Measurements from ENCODE around the gene ATP5MC3.
A peak's percentile ranks its signal among the peaks of the same experiment; 100 is the strongest.

Gene ATP5MC3

GRCh38 chr2:175167792-175168563, 13.5 kb downstream of the ATP5MC3 start, which contains the start of gene ATF2:
ATF2 (minus strand) TSS chr2:175168203; CDS start chr2:175136443, 31,760 bp downstream.
- DNase-seq, result peak; percentile 99

- DNase-seq, result peak; percentile 13
These were observed 14.3 kb downstream of the ATP5MC3 start for GRCh38 chr2:175167076-175167791.

DNA sequence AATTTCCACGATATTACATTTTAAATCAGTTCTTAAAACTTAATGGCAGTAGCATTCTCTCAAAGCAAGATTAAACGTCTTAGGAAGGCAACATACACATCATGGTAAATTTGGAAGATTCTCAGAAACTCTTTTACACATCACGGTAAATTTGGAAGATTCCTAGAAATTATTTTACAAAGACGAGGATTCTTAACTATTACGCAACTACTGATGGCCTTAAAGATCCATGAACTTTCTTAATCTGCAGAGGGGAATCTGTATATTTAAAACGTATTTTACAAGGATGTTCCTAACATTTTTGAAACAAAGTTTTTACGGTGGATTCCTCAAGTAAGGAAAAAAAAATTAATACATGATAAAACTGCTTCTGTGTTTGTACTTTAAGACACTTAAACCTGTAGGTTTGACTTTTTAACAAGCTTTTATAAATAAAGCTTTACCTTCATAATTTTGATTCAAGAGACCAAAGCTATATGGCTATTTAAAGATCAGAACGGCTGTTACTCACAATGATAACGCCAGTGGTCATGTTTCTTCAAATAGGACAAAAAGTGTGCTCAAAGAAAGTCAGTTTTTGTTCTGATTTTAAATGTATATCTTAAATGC, 15.2 kb downstream of the ATP5MC3 start:
- DNase-seq, result no peak

- DNase-seq, result no peak
These were observed 17.3 kb downstream of the ATP5MC3 start for GRCh38 chr2:175164235-175164634.

DNA sequence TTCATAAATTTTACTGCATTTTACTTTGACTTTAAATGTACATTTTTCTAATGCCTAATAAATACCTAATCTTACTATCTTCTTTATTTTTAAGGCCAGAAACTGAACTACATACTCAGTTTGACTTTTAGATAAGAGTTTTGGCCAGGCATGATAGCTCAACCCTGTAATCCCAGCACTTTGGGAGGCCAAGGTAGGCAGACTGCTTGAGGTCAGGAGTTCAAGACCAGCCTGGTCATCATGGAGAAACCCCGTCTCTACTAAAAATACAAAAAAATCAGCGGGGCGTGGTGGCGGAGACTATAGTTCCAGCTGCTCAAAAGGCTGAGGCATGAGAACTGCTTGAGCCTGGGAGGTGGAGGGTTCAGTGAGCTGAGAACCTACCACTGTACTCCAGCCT, 22.6 kb downstream of the ATP5MC3 start:
- no peak for DNase-seq

DNA sequence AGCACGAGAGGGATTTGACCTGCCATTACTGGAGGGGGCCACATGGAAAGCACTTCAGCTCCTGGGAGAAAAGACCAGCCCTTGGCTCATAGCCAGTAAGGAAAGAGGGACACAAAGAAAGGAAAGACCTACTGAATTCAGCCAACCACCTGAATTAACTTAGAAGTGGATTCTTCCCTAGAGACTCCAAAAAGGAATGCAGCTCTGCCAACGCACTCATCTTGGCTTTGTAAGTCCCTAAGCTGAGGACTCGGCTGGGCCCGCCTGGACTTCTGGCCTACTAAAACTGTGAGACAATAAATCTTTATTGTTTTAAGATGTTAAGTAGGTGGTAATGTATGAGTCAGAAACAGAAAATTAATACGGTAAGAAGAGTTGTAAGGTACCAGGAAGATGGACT, 25.0 kb downstream of the ATP5MC3 start:
- no peak for DNase-seq

DNA sequence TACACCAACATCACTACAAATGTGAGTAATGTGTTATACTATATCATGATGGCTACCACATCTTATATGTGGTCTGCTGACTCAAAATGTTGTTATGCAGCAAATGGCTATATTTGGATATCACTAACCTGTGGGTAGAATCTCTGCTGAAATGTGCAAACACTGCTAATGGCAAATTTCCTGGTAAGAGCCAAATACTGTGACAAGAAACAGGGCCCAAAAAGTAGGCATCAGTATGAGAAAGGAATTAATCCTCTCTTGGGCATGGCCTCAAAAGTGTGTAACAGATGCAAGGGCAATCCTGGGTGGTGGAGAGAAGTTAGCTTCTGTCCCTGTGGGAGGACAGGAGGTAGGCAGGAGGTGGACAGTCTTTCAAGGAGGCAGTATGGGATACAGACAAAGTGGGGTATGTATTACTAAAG, 26.8 kb downstream of the ATP5MC3 start:
- DNase-seq, result no peak

GRCh38 chr2:175152242-175152641, 29.3 kb downstream of the ATP5MC3 start:
- DNase-seq, result no peak

- DNase-seq, result no peak
These were observed 29.7 kb downstream of the ATP5MC3 start for GRCh38 chr2:175151791-175152190.

DNA sequence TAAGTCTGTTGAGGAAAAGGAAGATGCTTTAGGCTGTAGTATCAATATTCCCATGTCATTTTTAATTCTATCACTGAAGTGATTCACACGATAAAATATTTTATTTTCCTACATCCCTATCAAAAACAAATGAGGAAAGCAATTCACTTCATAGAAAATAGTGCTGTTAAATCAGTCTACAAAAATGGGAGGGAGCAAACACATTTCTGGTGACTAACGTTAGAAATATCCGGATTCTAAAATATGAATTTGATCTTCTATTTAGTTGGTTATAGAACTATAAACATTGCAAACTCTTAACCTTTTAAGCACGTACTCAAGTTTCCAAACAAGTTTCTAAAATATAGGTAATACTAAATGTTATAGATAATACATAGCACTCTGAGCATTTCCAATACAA, 34.3 kb downstream of the ATP5MC3 start:
- DNase-seq, result no peak

GRCh38 chr2:175143678-175144077, 37.8 kb downstream of the ATP5MC3 start:
- DNase-seq, result no peak

DNA sequence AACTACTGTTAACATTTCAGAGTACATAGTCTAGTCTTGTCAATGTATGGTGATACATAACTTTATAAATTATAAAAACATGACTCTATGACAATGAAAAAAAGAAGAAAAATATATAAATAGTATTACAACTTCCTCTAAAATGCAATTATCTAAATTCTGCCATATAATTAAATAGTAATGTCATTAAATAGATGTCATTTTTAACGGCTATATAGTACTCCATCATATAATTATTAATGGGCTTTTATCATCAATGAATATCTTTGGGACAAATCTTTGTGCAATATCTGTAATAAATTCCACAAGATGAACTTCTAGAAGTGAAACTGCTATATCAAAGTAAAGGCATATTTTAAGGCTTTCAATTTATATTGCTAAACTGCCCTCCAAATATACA, 38.3 kb downstream of the ATP5MC3 start:
- DNase-seq, result no peak

DNA sequence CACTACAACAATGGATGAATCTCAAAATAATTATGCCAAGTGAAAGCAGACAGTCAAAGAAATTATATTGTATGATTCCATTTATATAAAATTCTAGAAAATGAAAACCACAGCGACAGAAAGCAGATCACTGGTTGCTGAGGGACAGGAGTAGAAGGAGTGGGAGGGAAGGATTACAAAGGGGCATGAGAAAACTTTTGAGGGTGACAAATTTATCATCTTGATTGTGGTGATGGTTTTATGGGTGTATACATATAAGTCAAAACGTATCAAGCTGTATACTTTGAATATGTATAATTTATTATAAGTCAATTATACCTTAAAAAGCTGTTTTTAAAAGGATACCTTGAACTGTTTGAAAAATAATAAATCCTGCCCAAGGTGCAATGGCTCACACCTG, 41.2 kb downstream of the ATP5MC3 start:
- no peak for DNase-seq

DNA sequence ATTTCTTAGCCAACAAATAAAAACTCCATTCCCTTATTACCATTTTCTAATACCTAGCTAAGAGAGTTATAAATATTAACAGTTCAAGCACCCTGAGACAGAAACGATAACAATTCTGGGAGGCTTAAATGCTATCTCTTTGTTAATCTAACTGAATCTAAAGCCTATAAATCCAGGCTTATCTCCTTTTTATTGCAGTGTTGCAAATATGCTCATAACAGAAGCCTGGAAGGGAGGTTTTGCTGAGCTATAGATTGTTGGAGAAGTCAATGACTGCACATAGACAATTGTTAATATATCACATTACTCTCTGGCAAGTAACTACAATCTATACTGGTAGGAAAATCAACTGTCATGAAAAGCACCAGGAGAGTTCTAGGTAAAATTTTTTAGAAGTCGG, 43.7 kb downstream of the ATP5MC3 start:
- no peak for DNase-seq

GRCh38 chr2:175136334-175137215, 44.9 kb downstream of the ATP5MC3 start:
- DNase-seq, result no peak

- DNase-seq, result no peak
These were observed 45.6 kb downstream of the ATP5MC3 start for GRCh38 chr2:175135862-175136261.

- DNase-seq, result no peak
These were observed 46.3 kb downstream of the ATP5MC3 start for GRCh38 chr2:175135177-175135576.

- DNase-seq, result no peak
These were observed 50.3 kb downstream of the ATP5MC3 start for GRCh38 chr2:175131252-175131651.

GRCh38 chr2:175126661-175127060, 54.8 kb downstream of the ATP5MC3 start:
- DNase-seq, result no peak
